GM19099 (cell line): Measurements from ENCODE around the gene PRDM8.

Source experiments
- POLR2A ChIP-seq: IDR thresholded peaks from 3 replicates; pipeline ENCODE4 v1.6.1; 2011; ENCODE audit warnings: low read depth; ENCODE audit not compliant: insufficient read length; ENCODE audit errors: extremely low read depth

Gene PRDM8

GRCh38 chr4:80196922-80197573 lies at the start of gene PRDM8:
TSS of gene PRDM8 (plus strand) at chr4:80197503. CDS start at chr4:80200081, 2,578 bp downstream.
- no peak for TF ChIP-seq POLR2A

- no peak for TF ChIP-seq POLR2A
Observed at GRCh38 chr4:80150387-80151180, 46.7 kb upstream of the PRDM8 start.

GRCh38 chr4:80151981-80152380 lies 45.3 kb upstream of the PRDM8 start:
- TF ChIP-seq POLR2A = no peak

GRCh38 chr4:80153874-80154544 lies 43.3 kb upstream of the PRDM8 start:
- TF ChIP-seq POLR2A = no peak

DNA sequence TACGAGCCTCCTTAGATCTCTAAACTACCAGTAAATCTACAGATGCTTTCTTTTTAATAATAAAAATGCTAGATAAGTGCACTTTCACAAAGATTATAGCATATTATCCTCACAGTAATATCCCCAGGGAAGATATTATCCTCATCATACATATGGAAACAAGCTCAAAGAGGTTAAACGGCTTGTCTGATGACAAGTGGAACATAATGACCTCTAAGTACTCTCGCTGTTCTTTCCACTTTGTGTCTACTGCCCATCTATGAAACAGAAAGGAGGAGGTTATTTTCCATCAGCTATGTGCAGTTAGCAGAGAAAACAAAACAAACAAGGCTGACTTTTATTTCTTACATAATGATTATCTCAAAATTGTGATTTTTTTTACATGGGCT lies 42.8 kb upstream of the PRDM8 start:
- TF ChIP-seq POLR2A = no peak

DNA sequence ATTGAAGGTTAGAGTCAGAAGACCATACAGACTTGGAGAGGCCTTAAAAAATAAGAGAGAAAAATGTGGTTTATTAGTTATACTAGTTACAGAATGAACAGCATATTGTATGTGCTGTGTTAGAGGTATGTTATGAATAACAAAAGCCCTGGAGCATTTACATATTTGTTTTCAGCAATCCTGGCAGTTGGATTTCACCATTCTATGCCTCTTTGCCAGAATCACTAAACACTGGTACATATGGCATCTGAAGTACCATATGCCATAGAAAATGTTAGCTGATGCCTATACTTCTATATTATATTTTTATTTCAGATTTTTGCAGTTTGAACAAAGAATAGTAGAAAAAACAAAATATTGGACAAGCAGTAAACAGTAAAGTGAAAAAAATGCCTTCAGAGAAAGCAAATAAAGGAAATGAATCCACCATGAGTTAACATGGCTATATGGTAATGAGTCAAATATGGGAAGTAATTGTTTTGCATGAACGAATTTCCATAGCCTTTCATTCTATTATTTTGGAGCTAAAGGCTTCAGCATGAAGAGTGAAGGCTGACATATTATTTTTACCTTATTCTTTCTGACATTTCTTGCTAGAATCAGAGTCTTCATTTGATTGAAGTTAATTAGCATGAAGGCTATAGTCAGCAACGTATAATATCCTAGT lies 41.9 kb upstream of the PRDM8 start:
- TF ChIP-seq POLR2A = no peak

DNA sequence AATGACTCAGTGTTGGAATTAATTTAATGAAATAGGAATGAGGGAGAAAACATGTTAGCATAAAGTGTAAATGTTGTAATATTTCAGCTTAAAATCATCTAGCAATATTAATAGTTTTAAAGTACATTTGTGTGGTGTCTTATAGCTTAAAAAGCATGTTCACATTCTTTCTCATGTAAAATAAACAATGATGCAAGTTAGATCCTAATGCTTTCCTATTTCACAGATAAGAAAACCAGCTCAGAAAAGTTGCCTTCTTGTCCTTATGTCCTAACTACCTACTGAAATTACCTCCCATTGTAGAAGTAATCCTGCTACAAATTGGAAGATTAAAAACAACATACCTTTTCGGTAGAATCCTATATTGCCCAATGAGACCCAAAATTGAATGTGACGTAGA lies 40.9 kb upstream of the PRDM8 start:
- TF ChIP-seq POLR2A = no peak

GRCh38 chr4:80161413-80162058 lies 35.8 kb upstream of the PRDM8 start:
- TF ChIP-seq POLR2A = no peak

- no peak for TF ChIP-seq POLR2A
Observed at GRCh38 chr4:80162418-80162817, 34.9 kb upstream of the PRDM8 start.

- TF ChIP-seq POLR2A = no peak
Observed at GRCh38 chr4:80165855-80166254, 31.4 kb upstream of the PRDM8 start.

DNA sequence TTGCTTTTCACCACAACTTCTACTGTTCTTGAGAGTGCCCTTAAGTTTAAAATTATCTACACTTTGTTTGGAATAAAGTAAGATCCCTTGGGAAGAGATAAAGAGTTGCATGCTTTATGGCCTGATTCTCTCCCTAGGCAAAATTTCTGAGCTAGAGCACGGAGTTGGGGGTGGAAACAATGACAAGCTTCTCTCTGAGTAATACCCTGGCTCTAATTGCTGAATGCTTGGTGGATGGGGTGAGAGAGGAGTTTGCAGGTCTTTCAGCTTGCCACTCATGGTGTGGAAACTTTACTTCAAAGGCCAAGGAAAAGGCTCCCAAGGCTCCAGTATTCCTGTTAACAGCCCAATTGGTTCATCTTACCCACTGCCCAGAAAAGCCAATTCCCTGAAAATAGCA lies 26.1 kb upstream of the PRDM8 start:
- TF ChIP-seq POLR2A = no peak

DNA sequence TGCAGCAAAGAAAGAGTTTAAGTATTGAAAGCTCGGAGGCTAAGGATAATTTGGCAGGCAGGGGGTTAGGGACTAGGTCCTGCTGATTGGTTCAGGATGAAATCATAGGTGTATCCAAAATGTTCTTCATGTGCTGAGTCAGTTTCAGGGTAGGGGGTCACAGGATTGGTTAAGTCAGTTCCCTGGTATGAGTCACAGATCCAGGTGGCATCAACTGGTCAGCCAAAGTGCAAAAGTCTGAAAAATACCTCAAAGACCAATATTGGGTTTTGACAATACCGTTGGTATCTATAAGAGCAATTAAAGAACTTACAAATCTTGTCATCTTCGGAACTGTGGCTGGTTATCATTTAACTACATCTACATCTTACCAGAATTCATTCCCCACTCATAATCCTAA lies 25.6 kb upstream of the PRDM8 start:
- TF ChIP-seq POLR2A = no peak

GRCh38 chr4:80172203-80172602 lies 25.1 kb upstream of the PRDM8 start:
- TF ChIP-seq POLR2A = no peak

DNA sequence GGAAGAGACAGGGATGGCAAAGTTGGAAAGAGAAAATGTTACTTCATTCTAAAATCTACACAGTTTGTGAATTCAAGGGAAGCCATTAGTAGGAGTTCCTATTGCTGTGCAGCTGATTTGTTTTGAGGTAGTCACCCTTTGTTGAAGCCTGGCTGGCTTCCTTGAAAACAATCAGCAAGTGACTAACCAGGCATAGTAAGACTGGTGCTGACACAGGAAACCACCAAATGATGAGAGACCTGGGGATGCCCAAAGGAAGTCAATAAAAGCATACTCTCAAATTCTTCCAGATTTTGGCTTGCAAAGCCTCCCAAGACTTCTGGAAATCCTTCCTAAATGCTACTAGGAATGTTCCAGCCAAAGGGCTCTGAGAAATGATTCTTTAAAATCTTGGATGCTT lies 23.9 kb upstream of the PRDM8 start:
- TF ChIP-seq POLR2A = no peak

DNA sequence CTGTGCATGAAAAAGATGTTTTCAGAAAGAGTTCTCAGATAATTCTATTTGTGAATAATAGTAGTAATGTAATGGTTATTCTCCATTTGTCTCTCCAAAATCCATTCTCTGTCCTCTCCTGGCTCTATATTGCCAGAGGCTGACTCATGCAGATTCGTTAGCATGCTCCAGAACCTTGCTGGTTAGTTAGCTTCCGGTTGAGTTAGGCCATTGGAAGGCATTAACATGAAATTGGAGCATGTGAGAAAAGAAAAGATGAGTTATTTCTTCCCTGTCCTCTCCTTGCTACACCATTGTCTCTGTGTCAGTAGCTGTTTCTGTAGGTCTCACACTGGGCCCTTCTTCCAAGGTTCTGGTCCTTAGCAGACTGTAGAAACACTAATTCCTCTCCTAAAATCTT lies 23.5 kb upstream of the PRDM8 start:
- no peak for TF ChIP-seq POLR2A
